ENCODE measurements around the gene SPDYE4. TPM values are rescaled to one million over a fixed set of nuclear protein-coding genes. Genes with fewer than 3 reads are reported as not detected.

The SPDYE4 gene
- total RNA-seq, 1 experiment from 2014 or later, result not detected

DNA sequence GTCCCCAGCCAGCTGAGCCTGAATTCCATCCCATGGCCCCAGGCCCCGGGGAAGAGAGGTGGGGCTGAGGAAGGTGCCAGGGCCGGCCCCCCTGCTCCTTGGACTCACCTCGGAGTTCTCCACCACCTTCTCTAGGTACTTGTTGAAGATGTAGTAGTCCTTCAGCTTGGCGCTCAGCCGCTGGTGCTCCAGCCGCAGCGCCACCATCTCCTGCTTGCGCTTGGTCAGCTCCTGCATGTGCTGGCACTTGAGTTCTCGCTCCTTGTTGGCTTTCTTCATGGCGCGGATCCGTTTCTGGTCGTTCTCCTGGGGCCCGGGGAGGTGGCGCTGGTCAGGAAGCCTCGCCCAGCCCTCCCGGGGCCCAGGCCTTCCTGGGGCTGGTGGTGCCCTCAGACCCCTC lies 17.0 kb downstream of the SPDYE4 start:
- no peaks in the 10 kb centered on the region for H3K9me2 ChIP-seq (replicated peaks; ENCODE audit: low read length)
- no peaks in the 10 kb centered on the region for H3F3A ChIP-seq (ENCODE audit: low read length, unreplicated experiment)
- H3K4me2 ChIP-seq (ENCODE audit: low read length), result no peak overlapping the region
- no peaks in the 10 kb centered on the region for H3K36me3 ChIP-seq (ENCODE audit: low read depth, low read length)
- H3K4me3 ChIP-seq (ENCODE audit: low read length), result no peak overlapping the region
- ATAC-seq (no peak), DNase-seq (no peak)
- ChIA-PET POLR2A (ENCODE audit: unreplicated experiment) (no interaction called here), CTCF (interaction anchor here (0.6 kb wide), 1 partner anchor 247 kb away, joined by 3 read pairs; no protein-coding TSS in a partner anchor)
- H4K20me1 ChIP-seq (ENCODE audit: low read length), result no peaks in the 10 kb centered on the region
- H3K4me1 ChIP-seq (ENCODE audit: insufficient read depth, low read length), result no peaks in the 10 kb centered on the region
- intact Hi-C loops (cut with micrococcal nuclease), result no loop called here
- no peak overlapping the region for H3K9ac ChIP-seq (ENCODE audit: low read length)
- no peaks in the 10 kb centered on the region for H3K9me3 ChIP-seq (ENCODE audit: low read length)
- no peak overlapping the region for H3K27ac ChIP-seq (ENCODE audit: low read length)
- no peaks in the 10 kb centered on the region for H3K79me2 ChIP-seq (ENCODE audit: low read length)
- H3K27me3 ChIP-seq (ENCODE audit: low read length), result peaks cover 12% of the 10 kb centered on the region
- TF ChIP-seq EZH2 (IDR thresholded peaks at IDR 0.05; ENCODE audit: low read length, unreplicated experiment), result no peak
- TF ChIP-seq CTCF (conservative IDR thresholded peaks at IDR 0.05; ENCODE audit: low read depth, low read length), result no peak
- TF ChIP-seq EZH2phosphoT487 (IDR thresholded peaks at IDR 0.05; ENCODE audit: borderline replicate concordance, low read length), result no peak
- no TSS peak for BruUV-seq (replicated peaks)
- H2AFZ ChIP-seq (ENCODE audit: low read length), result no peak overlapping the region

DNA sequence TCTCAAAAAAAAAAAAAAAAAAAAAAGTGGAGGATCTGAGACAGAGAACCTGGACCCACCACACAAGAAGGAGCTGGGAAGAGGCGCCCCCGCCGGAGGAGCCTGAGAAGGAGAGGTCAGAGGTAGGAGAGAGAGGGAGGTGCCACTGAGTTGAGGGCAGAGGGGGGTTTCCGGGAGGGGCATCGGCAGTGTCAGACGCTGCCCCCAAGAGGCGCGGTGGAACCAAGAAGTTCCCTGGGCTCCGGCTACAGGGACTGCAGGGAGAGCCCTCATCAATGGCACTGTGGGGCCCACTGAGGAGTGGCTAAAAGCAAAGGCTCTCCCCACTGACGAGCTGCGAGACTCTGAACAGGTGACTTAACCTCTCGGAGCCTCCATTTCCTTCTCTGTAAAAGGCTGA lies 17.9 kb downstream of the SPDYE4 start:
- peaks cover 20% of the 10 kb centered on the region for H3K27me3 ChIP-seq (ENCODE audit: low read length)
- no peak overlapping the region for H3K4me3 ChIP-seq (ENCODE audit: low read length)
- H2AFZ ChIP-seq (ENCODE audit: low read length), result no peak overlapping the region
- no TSS peak for BruUV-seq (replicated peaks)
- no peaks in the 10 kb centered on the region for H3K9me3 ChIP-seq (ENCODE audit: low read length)
- TF ChIP-seq EZH2 (IDR thresholded peaks at IDR 0.05; ENCODE audit: low read length, unreplicated experiment), result no peak
- TF ChIP-seq EZH2phosphoT487 (IDR thresholded peaks at IDR 0.05; ENCODE audit: borderline replicate concordance, low read length), result no peak
- no peak for TF ChIP-seq CTCF (conservative IDR thresholded peaks at IDR 0.05; ENCODE audit: low read depth, low read length)
- DNase-seq (no peak), ATAC-seq (no peak)
- H3K79me2 ChIP-seq (ENCODE audit: low read length), result no peaks in the 10 kb centered on the region
- H4K20me1 ChIP-seq (ENCODE audit: low read length), result no peaks in the 10 kb centered on the region
- H3K9me2 ChIP-seq (replicated peaks; ENCODE audit: low read length), result no peaks in the 10 kb centered on the region
- no peak overlapping the region for H3K27ac ChIP-seq (ENCODE audit: low read length)
- H3F3A ChIP-seq (ENCODE audit: low read length, unreplicated experiment), result no peaks in the 10 kb centered on the region
- no peaks in the 10 kb centered on the region for H3K4me1 ChIP-seq (ENCODE audit: insufficient read depth, low read length)
- intact Hi-C loops (cut with micrococcal nuclease), result no loop called here
- POLR2A ChIA-PET (ENCODE audit: unreplicated experiment), result no interaction called here
- H3K36me3 ChIP-seq (ENCODE audit: low read depth, low read length), result no peaks in the 10 kb centered on the region
- no peak overlapping the region for H3K4me2 ChIP-seq (ENCODE audit: low read length)
- CTCF ChIA-PET, result no interaction called here
- no peak overlapping the region for H3K9ac ChIP-seq (ENCODE audit: low read length)

DNA sequence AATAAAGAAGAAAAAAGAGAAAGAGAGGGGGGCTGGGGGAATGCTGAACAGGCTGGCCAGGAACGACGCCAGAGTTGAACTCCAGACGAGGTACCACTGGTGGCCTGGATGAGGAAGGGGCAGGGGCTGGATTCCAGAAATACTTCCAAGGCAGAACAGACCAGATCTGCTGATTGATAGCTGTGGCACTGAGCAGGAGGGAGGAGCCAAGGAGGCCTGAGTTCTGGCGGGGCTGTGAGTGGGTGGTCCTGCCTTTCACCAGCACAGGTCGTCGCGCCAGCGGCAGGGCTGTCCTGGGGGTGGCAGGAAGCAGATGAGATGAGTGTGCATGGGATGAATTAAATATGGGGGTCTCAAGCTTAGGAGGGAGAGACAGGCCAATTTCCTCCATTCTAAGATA lies 19.2 kb downstream of the SPDYE4 start:
- H3K4me3 ChIP-seq (ENCODE audit: low read length), result no peak overlapping the region
- H3K9me2 ChIP-seq (replicated peaks; ENCODE audit: low read length), result no peaks in the 10 kb centered on the region
- H2AFZ ChIP-seq (ENCODE audit: low read length), result no peak overlapping the region
- H3K4me1 ChIP-seq (ENCODE audit: insufficient read depth, low read length), result no peaks in the 10 kb centered on the region
- ATAC-seq (no peak), DNase-seq (no peak)
- H3K27ac ChIP-seq (ENCODE audit: low read length), result no peak overlapping the region
- no TSS peak for BruUV-seq (replicated peaks)
- H3K27me3 ChIP-seq (ENCODE audit: low read length), result peaks cover 20% of the 10 kb centered on the region
- H3F3A ChIP-seq (ENCODE audit: low read length, unreplicated experiment), result no peaks in the 10 kb centered on the region
- H3K9ac ChIP-seq (ENCODE audit: low read length), result no peak overlapping the region
- no peak overlapping the region for H3K4me2 ChIP-seq (ENCODE audit: low read length)
- H3K9me3 ChIP-seq (ENCODE audit: low read length), result no peaks in the 10 kb centered on the region
- TF ChIP-seq EZH2phosphoT487 (IDR thresholded peaks at IDR 0.05; ENCODE audit: borderline replicate concordance, low read length), result no peak
- no peak for TF ChIP-seq EZH2 (IDR thresholded peaks at IDR 0.05; ENCODE audit: low read length, unreplicated experiment)
- no peak for TF ChIP-seq CTCF (conservative IDR thresholded peaks at IDR 0.05; ENCODE audit: low read depth, low read length)
- intact Hi-C loops (cut with micrococcal nuclease), result no loop called here
- ChIA-PET CTCF (no interaction called here), POLR2A (ENCODE audit: unreplicated experiment) (no interaction called here)
- no peaks in the 10 kb centered on the region for H4K20me1 ChIP-seq (ENCODE audit: low read length)
- no peaks in the 10 kb centered on the region for H3K79me2 ChIP-seq (ENCODE audit: low read length)
- H3K36me3 ChIP-seq (ENCODE audit: low read depth, low read length), result no peaks in the 10 kb centered on the region
